GM12878 (cell line): ENCODE results near the gene NPAS3. TPM values are rescaled to one million over a fixed set of nuclear protein-coding genes. Genes with fewer than 3 reads are reported as not detected.

Source experiments
- ATAC-seq: fragments of 200-7000 bp; cut with Tn5 transposase; 3 replicates; pipeline ENCODE4 v1.9.1; 2020; ENCODE audit warnings: mild to moderate bottlenecking, moderate library complexity
- BruUV-seq: library from RNA; stranded (reverse); fragments of 400-500 nt; replicated peaks from 2 replicates; lab custom pipeline; 2021; lab: Mats Ljungman, UMichigan
- CTCF ChIA-PET: fragments of 300-600 bp; sonication (Branson Sonifier 250); formaldehyde crosslinking; extraction: SDS; loops from one replicate; lab custom pipeline; 2021; ENCODE audit warnings: inconsistent platforms; lab: Yijun Ruan, JAX
- POLR2A ChIA-PET: fragments of 350-600 bp; formaldehyde crosslinking; extraction: SDS; loops from one replicate; lab custom pipeline; 2021; ENCODE audit warnings: inconsistent platforms; lab: Charles Lee
- RAD21 ChIA-PET: fragments of 300-600 bp; sonication (Branson Sonifier 250); formaldehyde crosslinking; loops from one replicate; lab custom pipeline; 2023; ENCODE audit warnings: antibody characterized with exemption; ENCODE audit not compliant: unreplicated experiment; lab: Charles Lee
- SMC1A ChIA-PET: fragments of 300-600 bp; sonication (Branson Sonifier 250); formaldehyde crosslinking; loops from one replicate; lab custom pipeline; 2023; ENCODE audit not compliant: unreplicated experiment, uncharacterized antibody; lab: Charles Lee
- DNase-seq: peaks from one replicate; pipeline ENCODE4 v3.0.0-alpha.2; 2011; ENCODE audit warnings: low read depth, low spot score
- FAIRE-seq: peaks from 3 replicates; lab custom pipeline; 2011; peaks lifted over from hg19 to GRCh38; lab: Jason Lieb, UNC
- H2AFZ ChIP-seq: 2 replicates; pipeline ENCODE4 v1.6.0; 2011; ENCODE audit warnings: low read depth, low read length, control low read depth; ENCODE audit not compliant: control insufficient read depth
- H3K27ac ChIP-seq: 2 replicates; pipeline ENCODE4 v1.5.1; 2011; ENCODE audit warnings: control low read depth; ENCODE audit not compliant: control insufficient read depth, insufficient read depth
- H3K27me3 ChIP-seq, 2 experiments: replicated peaks in 1 of 2; 2 replicates each; pipeline versions ENCODE4 v1.6.0 to v1.6.1; 2011; ENCODE audit warnings: low read length in 1 of 2; ENCODE audit not compliant: control insufficient read depth in 2 of 2, insufficient read depth in 2 of 2
- H3K36me3 ChIP-seq, 2 experiments: 2 replicates each; pipeline ENCODE4 v1.5.1; 2011; ENCODE audit warnings: low read length in 1 of 2; ENCODE audit not compliant: control insufficient read depth in 2 of 2, insufficient read depth in 2 of 2
- H3K4me1 ChIP-seq: 2 replicates; pipeline ENCODE4 v1.6.1; 2011; ENCODE audit warnings: mild to moderate bottlenecking, low read length, moderate library complexity, mixed read lengths; ENCODE audit not compliant: control insufficient read depth, insufficient read depth
- H3K4me2 ChIP-seq: 2 replicates; pipeline ENCODE4 v1.6.0; 2011; ENCODE audit warnings: control low read depth; ENCODE audit not compliant: control insufficient read depth, insufficient read depth
- H3K4me3 ChIP-seq: fragments of 200-600 bp; sonication (generic); 2 replicates; pipeline ENCODE4 v1.5.1; 2016
- H3K79me2 ChIP-seq: 2 replicates; pipeline ENCODE4 v1.6.0; 2011; ENCODE audit warnings: low read length; ENCODE audit not compliant: control insufficient read depth, insufficient read depth
- H3K9ac ChIP-seq: 2 replicates; pipeline ENCODE4 v1.8.0; 2011; ENCODE audit warnings: low read length, control low read depth, mixed read lengths; ENCODE audit not compliant: control insufficient read depth, insufficient read depth
- H3K9me3 ChIP-seq: replicated peaks from 3 replicates; pipeline ENCODE4 v1.5.1; 2011; ENCODE audit warnings: mild to moderate bottlenecking, low read length; ENCODE audit not compliant: control insufficient read depth, insufficient read depth
- H4K20me1 ChIP-seq: 2 replicates; pipeline ENCODE4 v1.6.0; 2011; ENCODE audit not compliant: control insufficient read depth, insufficient read depth
- CHD4 ChIP-seq: fragments of 200-600 bp; sonication (generic); IDR thresholded peaks from 2 replicates; pipeline ENCODE4 v1.6.1; 2016; ENCODE audit warnings: mild to moderate bottlenecking
- EGR1 ChIP-seq, 2 experiments: IDR thresholded peaks; 1 replicate in 1 of 2; 2 replicates in 1 of 2; pipeline ENCODE4 v1.6.1; 2011 to 2012; ENCODE audit warnings: low read depth in 2 of 2, low read length in 2 of 2, borderline replicate concordance in 1 of 2, mild to moderate bottlenecking in 1 of 2, moderate library complexity in 1 of 2
- FOS ChIP-seq: IDR thresholded peaks from 3 replicates; pipeline ENCODE4 v1.6.1; 2011; ENCODE audit warnings: borderline replicate concordance; ENCODE audit not compliant: insufficient read length; ENCODE audit errors: extremely low read depth
- GATAD2B ChIP-seq: fragments of 450-650 bp; conservative IDR thresholded peaks from 2 replicates; pipeline ENCODE4 v1.6.1; 2017; ENCODE audit warnings: low read depth, mild to moderate bottlenecking, moderate library complexity
- IRF3 ChIP-seq: fragments of 450-650 bp; IDR thresholded peaks from 2 replicates; pipeline ENCODE4 v1.6.1; 2014; ENCODE audit warnings: mild to moderate bottlenecking
- JUNB ChIP-seq: IDR thresholded peaks from 2 replicates; pipeline ENCODE4 v1.6.1; 2016; ENCODE audit warnings: antibody characterized with exemption, mild to moderate bottlenecking
- PAX8 ChIP-seq: fragments of 450-650 bp; IDR thresholded peaks from 2 replicates; pipeline ENCODE4 v1.6.1; 2017; ENCODE audit warnings: mild to moderate bottlenecking, moderate library complexity
- POLR2AphosphoS2 ChIP-seq: IDR thresholded peaks from 2 replicates; pipeline ENCODE4 v1.6.1; 2011; ENCODE audit warnings: low read depth, mild to moderate bottlenecking, low read length, improper control_type of control experiment, moderate library complexity
- RUNX3 ChIP-seq: IDR thresholded peaks from 2 replicates; pipeline ENCODE4 v1.6.1; 2012; ENCODE audit warnings: low read length, inconsistent platforms
- SP1 ChIP-seq: IDR thresholded peaks from one replicate; pipeline ENCODE4 v1.6.1; 2011; ENCODE audit warnings: low read depth, low read length
- TAF1 ChIP-seq: IDR thresholded peaks from 2 replicates; pipeline ENCODE4 v1.6.1; 2011; ENCODE audit warnings: mild to moderate bottlenecking, low read depth, low read length, borderline replicate concordance
- TARDBP ChIP-seq: IDR thresholded peaks from 2 replicates; pipeline ENCODE4 v1.6.1; 2016; ENCODE audit warnings: borderline replicate concordance
- YBX1 ChIP-seq: fragments of 450-650 bp; IDR thresholded peaks from 2 replicates; pipeline ENCODE4 v1.6.1; 2016; ENCODE audit warnings: antibody characterized with exemption
- ZNF592 ChIP-seq: fragments of 450-650 bp; IDR thresholded peaks from 2 replicates; pipeline ENCODE4 v1.6.1; 2017; ENCODE audit warnings: mild to moderate bottlenecking, moderate library complexity
- ZNF687 ChIP-seq: fragments of 450-650 bp; IDR thresholded peaks from 2 replicates; pipeline ENCODE4 v1.6.1; 2017; ENCODE audit warnings: mild to moderate bottlenecking, moderate library complexity
- WGBS: methylation state at CpG from one replicate; pipeline ENCODE4 v1.1.6; 2016; ENCODE audit warnings: low lambda C conversion rate; ENCODE audit not compliant: insufficient replicate concordance, insufficient coverage; ENCODE audit errors: missing lambda C conversion rate; 5-methylcytosine and 5-hydroxymethylcytosine counted together
- in situ Hi-C: fragments of 300-500 bp; cut with MboI; formaldehyde crosslinking; loops from 9 replicates; pipeline ENCODE4 v1.14.3; 2018; ENCODE audit warnings: mixed read lengths
- intact Hi-C: fragments of 100-400 bp; cut with micrococcal nuclease; formaldehyde crosslinking; loops from one replicate; pipeline ENCODE4 v1.14.2; 2022; ENCODE audit not compliant: unreplicated experiment
- polyA plus RNA-seq, 11 experiments: library from polyadenylated mRNA; depleted of rRNA in 4 of 11; unstranded in 6 of 11; stranded (reverse) in 5 of 11; fragments of >200 nt; fragmentation: Nextera tagmentation in 4 of 11; fragmentation: Illumina TruSeq in 1 of 11; extraction: Ambion mirVana in 4 of 11; extraction: Trizol in 1 of 11; gene quantifications; 1 replicate in 1 of 11; 2 replicates in 10 of 11; pipeline versions ENCODE4 v1.2.1 to v1.2.3, GENCODE V29; 2011 to 2016; ENCODE audit warnings: inconsistent platforms in 2 of 11, missing spikeins in 2 of 11, low read depth in 1 of 11
- total RNA-seq, 4 experiments: library from RNA; depleted of rRNA in 3 of 4; stranded (reverse); fragments of >200 nt in 3 of 4; fragmentation: Illumina TruSeq in 1 of 4; extraction: Trizol in 1 of 4; gene quantifications; 2 replicates each; pipeline versions ENCODE4 v1.2.1 to v1.2.3, GENCODE V29; 2013 to 2021

Gene NPAS3
- total and polyA plus RNA-seq, 10 of the 15 experiments (the other 5 are each of a cell fraction or from before 2014, with no cell fraction given) = under 0.01 to 2.7 (median 0.03) TPM; not detected in 6

GRCh38 chr14:32908196-32909084 is 30.2 kb upstream of the NPAS3 start:
- Histone ChIP-seq H3K9me3 (no peaks in the 10 kb centered on the region), H3K9ac (no peak overlapping the region), H3K27ac (no peak overlapping the region), H3K36me3 (no peaks in the 10 kb centered on the region), H3K27me3 (no peaks in the 10 kb centered on the region), H3K4me1 (no peaks in the 10 kb centered on the region), H3K79me2 (no peaks in the 10 kb centered on the region), H3K4me3 (no peak overlapping the region), H3K4me2 (no peak overlapping the region), H2AFZ (no peak overlapping the region), H4K20me1 (no peaks in the 10 kb centered on the region)
- ChIA-PET RAD21 (no interaction called here), SMC1A (no interaction called here), POLR2A (no interaction called here), CTCF (interaction anchor here (1.7 kb wide), 1 partner anchor 14 kb away, joined by 3 read pairs; no protein-coding TSS in a partner anchor)
- intact Hi-C loops (no loop called here), in situ Hi-C loops (no loop called here)
- no peak for TF ChIP-seq EGR1 (IDR thresholded peaks at IDR 0.05; ENCODE audit: borderline replicate concordance in 1 of 2, low read depth in 2 of 2, low read length in 2 of 2)
- TF ChIP-seq ZNF687 = no peak
- no peak for TF ChIP-seq GATAD2B
- no peak for TF ChIP-seq POLR2AphosphoS2
- TF ChIP-seq TAF1 = no peak
- TF ChIP-seq CHD4 = no peak
- no peak for TF ChIP-seq RUNX3
- no peak for TF ChIP-seq PAX8
- TF ChIP-seq ZNF592 = no peak
- no peak for TF ChIP-seq FOS
- TF ChIP-seq IRF3 = no peak
- no peak for TF ChIP-seq JUNB
- TF ChIP-seq YBX1 = no peak
- no peak for TF ChIP-seq SP1
- TF ChIP-seq TARDBP = no peak
- no peak for DNase-seq
- no peak for ATAC-seq
- BruUV-seq = no TSS peak
- WGBS = 10% methylated on average over 9 of the region's 9 CpGs
- FAIRE-seq = no peak
